ENCODE measurements around the gene TCF12.

- no peak for TF ChIP-seq TEAD4 (IDR thresholded peaks at IDR 0.05)
- TF ChIP-seq EP300 (IDR thresholded peaks at IDR 0.05; ENCODE audit: borderline replicate concordance), result no peak
- no peak for TF ChIP-seq MAX (IDR thresholded peaks at IDR 0.05)
- no peak for TF ChIP-seq CEBPB (IDR thresholded peaks at IDR 0.05)
- no peak for TF ChIP-seq TAF1 (IDR thresholded peaks at IDR 0.05; ENCODE audit: low read depth)
- TF ChIP-seq FOXM1 (IDR thresholded peaks at IDR 0.05; ENCODE audit: borderline replicate concordance, low read depth), result no peak
- TF ChIP-seq YY1 (IDR thresholded peaks at IDR 0.05; ENCODE audit: low read depth), result no peak
- TF ChIP-seq RAD21 (IDR thresholded peaks at IDR 0.05; ENCODE audit: low read depth), result no peak
- TF ChIP-seq USF1 (IDR thresholded peaks at IDR 0.05), result no peak
These were observed 69.8 kb downstream of the TCF12 start for GRCh38 chr15:56988219-56988618.
